GM12878 (cell line): ENCODE measurements around the gene SETD7. TPM values are rescaled to one million over a fixed set of nuclear protein-coding genes. Genes with fewer than 3 reads are reported as not detected.

Source experiments
- ATAC-seq: fragments of 200-7000 bp; cut with Tn5 transposase; 3 replicates; pipeline ENCODE4 v1.9.1; 2020; ENCODE audit warnings: mild to moderate bottlenecking, moderate library complexity
- BruUV-seq: library from RNA; stranded (reverse); fragments of 400-500 nt; replicated peaks from 2 replicates; lab custom pipeline; 2021; lab: Mats Ljungman, UMichigan
- CTCF ChIA-PET: fragments of 300-600 bp; sonication (Branson Sonifier 250); formaldehyde crosslinking; extraction: SDS; loops from one replicate; lab custom pipeline; 2021; ENCODE audit warnings: inconsistent platforms; lab: Yijun Ruan, JAX
- POLR2A ChIA-PET: fragments of 350-600 bp; formaldehyde crosslinking; extraction: SDS; loops from one replicate; lab custom pipeline; 2021; ENCODE audit warnings: inconsistent platforms; lab: Charles Lee
- RAD21 ChIA-PET: fragments of 300-600 bp; sonication (Branson Sonifier 250); formaldehyde crosslinking; loops from one replicate; lab custom pipeline; 2023; ENCODE audit warnings: antibody characterized with exemption; ENCODE audit not compliant: unreplicated experiment; lab: Charles Lee
- SMC1A ChIA-PET: fragments of 300-600 bp; sonication (Branson Sonifier 250); formaldehyde crosslinking; loops from one replicate; lab custom pipeline; 2023; ENCODE audit not compliant: unreplicated experiment, uncharacterized antibody; lab: Charles Lee
- DNase-seq: peaks from one replicate; pipeline ENCODE4 v3.0.0-alpha.2; 2011; ENCODE audit warnings: low read depth, low spot score
- FAIRE-seq: peaks from 3 replicates; lab custom pipeline; 2011; peaks lifted over from hg19 to GRCh38; lab: Jason Lieb, UNC
- H2AFZ ChIP-seq: 2 replicates; pipeline ENCODE4 v1.6.0; 2011; ENCODE audit warnings: low read depth, low read length, control low read depth; ENCODE audit not compliant: control insufficient read depth
- H3K27ac ChIP-seq: 2 replicates; pipeline ENCODE4 v1.5.1; 2011; ENCODE audit warnings: control low read depth; ENCODE audit not compliant: control insufficient read depth, insufficient read depth
- H3K27me3 ChIP-seq, 2 experiments: replicated peaks in 1 of 2; 2 replicates each; pipeline versions ENCODE4 v1.6.0 to v1.6.1; 2011; ENCODE audit warnings: low read length in 1 of 2; ENCODE audit not compliant: control insufficient read depth in 2 of 2, insufficient read depth in 2 of 2
- H3K36me3 ChIP-seq, 2 experiments: 2 replicates each; pipeline ENCODE4 v1.5.1; 2011; ENCODE audit warnings: low read length in 1 of 2; ENCODE audit not compliant: control insufficient read depth in 2 of 2, insufficient read depth in 2 of 2
- H3K4me1 ChIP-seq: 2 replicates; pipeline ENCODE4 v1.6.1; 2011; ENCODE audit warnings: mild to moderate bottlenecking, low read length, moderate library complexity, mixed read lengths; ENCODE audit not compliant: control insufficient read depth, insufficient read depth
- H3K4me2 ChIP-seq: 2 replicates; pipeline ENCODE4 v1.6.0; 2011; ENCODE audit warnings: control low read depth; ENCODE audit not compliant: control insufficient read depth, insufficient read depth
- H3K4me3 ChIP-seq: fragments of 200-600 bp; sonication (generic); 2 replicates; pipeline ENCODE4 v1.5.1; 2016
- H3K79me2 ChIP-seq: 2 replicates; pipeline ENCODE4 v1.6.0; 2011; ENCODE audit warnings: low read length; ENCODE audit not compliant: control insufficient read depth, insufficient read depth
- H3K9ac ChIP-seq: 2 replicates; pipeline ENCODE4 v1.8.0; 2011; ENCODE audit warnings: low read length, control low read depth, mixed read lengths; ENCODE audit not compliant: control insufficient read depth, insufficient read depth
- H3K9me3 ChIP-seq: replicated peaks from 3 replicates; pipeline ENCODE4 v1.5.1; 2011; ENCODE audit warnings: mild to moderate bottlenecking, low read length; ENCODE audit not compliant: control insufficient read depth, insufficient read depth
- H4K20me1 ChIP-seq: 2 replicates; pipeline ENCODE4 v1.6.0; 2011; ENCODE audit not compliant: control insufficient read depth, insufficient read depth
- ASH2L ChIP-seq: fragments of 300-600, 200-600 bp; sonication (generic); IDR thresholded peaks from 2 replicates; pipeline ENCODE4 v1.6.1; 2017; ENCODE audit warnings: low read depth, mild to moderate bottlenecking, borderline replicate concordance
- BHLHE40 ChIP-seq, 2 experiments: fragments of 450-650 bp in 1 of 2; IDR thresholded peaks; 2 replicates each; pipeline ENCODE4 v1.6.1; 2011 to 2017; ENCODE audit warnings: low read depth in 2 of 2, borderline replicate concordance in 1 of 2, improper control_type of control experiment in 1 of 2, low read length in 1 of 2, mild to moderate bottlenecking in 1 of 2
- EED ChIP-seq: sonication (generic); IDR thresholded peaks from 2 replicates; pipeline ENCODE4 v1.6.1; 2016; ENCODE audit warnings: antibody characterized with exemption, low read depth
- HCFC1 ChIP-seq: fragments of 150-350 bp; IDR thresholded peaks from 2 replicates; pipeline ENCODE4 v1.6.1; 2014; ENCODE audit warnings: low read length
- KDM1A ChIP-seq: fragments of 200-600 bp; sonication (generic); IDR thresholded peaks from 2 replicates; pipeline ENCODE4 v1.6.1; 2016; ENCODE audit warnings: borderline replicate concordance
- LARP7 ChIP-seq: fragments of 450-650 bp; IDR thresholded peaks from 2 replicates; pipeline ENCODE4 v1.6.1; 2017; ENCODE audit warnings: mild to moderate bottlenecking
- MTA2 ChIP-seq: fragments of 450-650 bp; IDR thresholded peaks from 2 replicates; pipeline ENCODE4 v1.6.1; 2016; ENCODE audit warnings: low read depth, mild to moderate bottlenecking, moderate library complexity
- MXI1 ChIP-seq: fragments of 150-350 bp; IDR thresholded peaks from 2 replicates; pipeline ENCODE4 v1.6.1; 2011; ENCODE audit warnings: low read depth, mild to moderate bottlenecking, inconsistent platforms, low read length, improper control_type of control experiment
- RAD51 ChIP-seq: fragments of 450-650 bp; IDR thresholded peaks from 2 replicates; pipeline ENCODE4 v1.6.1; 2016; ENCODE audit warnings: moderate library complexity, mild to moderate bottlenecking, inconsistent platforms
- RCOR1 ChIP-seq: conservative IDR thresholded peaks from 2 replicates; pipeline ENCODE4 v1.6.1; 2012; ENCODE audit warnings: low read depth, low read length, improper control_type of control experiment
- RUNX3 ChIP-seq: IDR thresholded peaks from 2 replicates; pipeline ENCODE4 v1.6.1; 2012; ENCODE audit warnings: low read length, inconsistent platforms
- TBL1XR1 ChIP-seq: IDR thresholded peaks from 2 replicates; pipeline ENCODE4 v1.6.1; 2012; ENCODE audit warnings: low read depth, low read length, improper control_type of control experiment
- TCF3 ChIP-seq: IDR thresholded peaks from 2 replicates; pipeline ENCODE4 v1.6.1; 2012; ENCODE audit warnings: low read depth, mild to moderate bottlenecking, low read length, borderline replicate concordance; ENCODE audit not compliant: insufficient read depth
- YBX1 ChIP-seq: fragments of 450-650 bp; IDR thresholded peaks from 2 replicates; pipeline ENCODE4 v1.6.1; 2016; ENCODE audit warnings: antibody characterized with exemption
- YY1 ChIP-seq: IDR thresholded peaks from 2 replicates; pipeline ENCODE4 v1.6.1; 2011; ENCODE audit warnings: low read depth, mild to moderate bottlenecking, low read length
- WGBS: methylation state at CpG from one replicate; pipeline ENCODE4 v1.1.6; 2016; ENCODE audit warnings: low lambda C conversion rate; ENCODE audit not compliant: insufficient replicate concordance, insufficient coverage; ENCODE audit errors: missing lambda C conversion rate; 5-methylcytosine and 5-hydroxymethylcytosine counted together
- in situ Hi-C: fragments of 300-500 bp; cut with MboI; formaldehyde crosslinking; loops from 9 replicates; pipeline ENCODE4 v1.14.3; 2018; ENCODE audit warnings: mixed read lengths
- intact Hi-C: fragments of 100-400 bp; cut with micrococcal nuclease; formaldehyde crosslinking; loops from one replicate; pipeline ENCODE4 v1.14.2; 2022; ENCODE audit not compliant: unreplicated experiment
- polyA plus RNA-seq, 11 experiments: library from polyadenylated mRNA; depleted of rRNA in 4 of 11; unstranded in 6 of 11; stranded (reverse) in 5 of 11; fragments of >200 nt; fragmentation: Nextera tagmentation in 4 of 11; fragmentation: Illumina TruSeq in 1 of 11; extraction: Ambion mirVana in 4 of 11; extraction: Trizol in 1 of 11; gene quantifications; 1 replicate in 1 of 11; 2 replicates in 10 of 11; pipeline versions ENCODE4 v1.2.1 to v1.2.3, GENCODE V29; 2011 to 2016; ENCODE audit warnings: inconsistent platforms in 2 of 11, missing spikeins in 2 of 11, low read depth in 1 of 11
- total RNA-seq, 4 experiments: library from RNA; depleted of rRNA in 3 of 4; stranded (reverse); fragments of >200 nt in 3 of 4; fragmentation: Illumina TruSeq in 1 of 4; extraction: Trizol in 1 of 4; gene quantifications; 2 replicates each; pipeline versions ENCODE4 v1.2.1 to v1.2.3, GENCODE V29; 2013 to 2021
- TF ChIP-seq, protein P1 (sequence below): IDR thresholded peaks from 2 replicates; pipeline ENCODE4 v1.6.1; 2012; ENCODE audit warnings: low read depth, low read length, improper control_type of control experiment

Gene SETD7
- total and polyA plus RNA-seq, 10 of the 15 experiments (the other 5 are each of a cell fraction or from before 2014, with no cell fraction given) = 0.03 to 0.82 (median 0.44) TPM

DNA sequence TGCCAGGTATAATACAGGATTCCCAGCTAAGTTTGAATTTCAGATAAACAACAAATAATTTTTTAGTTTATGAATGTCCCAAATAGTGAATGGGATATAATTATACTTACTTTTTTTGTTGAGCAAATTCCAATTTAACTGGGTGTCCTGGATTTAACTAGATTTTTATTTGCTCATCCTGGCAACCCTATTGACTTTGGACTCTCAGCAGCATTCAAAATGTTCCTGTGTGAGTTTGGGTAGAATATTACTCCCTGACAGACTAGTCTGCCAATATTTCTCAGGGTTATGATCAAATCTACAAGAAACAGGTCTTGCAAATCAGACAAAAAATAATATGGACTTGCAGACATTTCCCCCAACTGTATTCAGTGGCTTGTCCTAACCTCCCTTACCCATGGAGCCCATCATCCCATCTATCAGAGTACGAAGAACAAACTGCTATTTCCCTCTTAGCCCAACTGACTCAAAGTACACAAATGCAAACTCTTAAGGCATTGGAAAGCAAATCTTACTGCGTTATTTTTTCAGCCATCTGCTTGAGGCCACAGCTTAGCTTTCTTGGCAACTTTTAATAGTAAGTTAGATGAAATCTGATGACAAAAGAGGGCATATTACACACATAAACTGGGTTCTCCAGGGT lies 20.7 kb downstream of the SETD7 start:
- no peak overlapping the region for H3K9ac ChIP-seq
- POLR2A ChIA-PET = no interaction called here
- H3K4me2 ChIP-seq = no peak overlapping the region
- intact Hi-C loops (loop anchor here (10.0 kb wide), 1 partner anchor 501 kb away; no protein-coding TSS in a partner anchor), in situ Hi-C loops (no loop called here)
- no peak for TF ChIP-seq YY1
- TF ChIP-seq KDM1A = no peak
- no peak for TF ChIP-seq TCF3
- TF ChIP-seq BHLHE40 (IDR thresholded peaks at IDR 0.05; ENCODE audit: borderline replicate concordance in 1 of 2, low read depth in 2 of 2, low read length in 1 of 2) = no peak
- TF ChIP-seq EED = no peak
- TF ChIP-seq, protein P1, sequence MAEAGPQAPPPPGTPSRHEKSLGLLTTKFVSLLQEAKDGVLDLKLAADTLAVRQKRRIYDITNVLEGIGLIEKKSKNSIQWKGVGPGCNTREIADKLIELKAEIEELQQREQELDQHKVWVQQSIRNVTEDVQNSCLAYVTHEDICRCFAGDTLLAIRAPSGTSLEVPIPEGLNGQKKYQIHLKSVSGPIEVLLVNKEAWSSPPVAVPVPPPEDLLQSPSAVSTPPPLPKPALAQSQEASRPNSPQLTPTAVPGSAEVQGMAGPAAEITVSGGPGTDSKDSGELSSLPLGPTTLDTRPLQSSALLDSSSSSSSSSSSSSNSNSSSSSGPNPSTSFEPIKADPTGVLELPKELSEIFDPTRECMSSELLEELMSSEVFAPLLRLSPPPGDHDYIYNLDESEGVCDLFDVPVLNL = no peak
- TF ChIP-seq ASH2L = no peak
- TF ChIP-seq TBL1XR1 = no peak
- TF ChIP-seq YBX1 = no peak
- TF ChIP-seq LARP7 = no peak
- no peak for TF ChIP-seq MXI1
- TF ChIP-seq RAD51 = no peak
- TF ChIP-seq MTA2 = no peak
- TF ChIP-seq HCFC1 = no peak
- no peak for TF ChIP-seq RCOR1
- no peak for TF ChIP-seq RUNX3
- SMC1A ChIA-PET = no interaction called here
- no peaks in the 10 kb centered on the region for H4K20me1 ChIP-seq
- RAD21 ChIA-PET = no interaction called here
- H3K27ac ChIP-seq = no peak overlapping the region
- CTCF ChIA-PET = interaction anchor here (1.3 kb wide), 1 partner anchor 435 kb away, joined by 3 read pairs; no protein-coding TSS in a partner anchor
- no peak for FAIRE-seq
- H3K4me1 ChIP-seq = no peaks in the 10 kb centered on the region
- no peaks in the 10 kb centered on the region for H3K27me3 ChIP-seq
- H3K36me3 ChIP-seq = no peaks in the 10 kb centered on the region
- no peaks in the 10 kb centered on the region for H3K9me3 ChIP-seq
- no TSS peak for BruUV-seq
- no peak for ATAC-seq
- no peak for DNase-seq
- 21% methylated on average over 2 of the region's 2 CpGs for WGBS
- H3K4me3 ChIP-seq = no peak overlapping the region
- no peak overlapping the region for H2AFZ ChIP-seq
- H3K79me2 ChIP-seq = no peaks in the 10 kb centered on the region
